HS-5 (cell line): ENCODE data around the gene GLYATL1B.
A peak's percentile ranks its signal among the peaks of the same experiment; 100 is the strongest.
"Not testable (repeated sequence)": the region's sequence is repeated elsewhere in the genome, so short reads cannot be mapped to it uniquely, and the experiment has no call there.

ENCODE experiments used
- DNase-seq: peaks from one replicate; pipeline ENCODE4 v3.0.0-alpha.2; 2012; ENCODE audit warnings: low read depth

GLYATL1B gene

GRCh38 chr11:59095972-59096575 lies 10.0 kb downstream of the GLYATL1B start:
- DNase-seq = not testable (repeated sequence)

- peak; percentile 19 for DNase-seq
Observed at GRCh38 chr11:59097113-59097708, 11.1 kb downstream of the GLYATL1B start.

GRCh38 chr11:59097938-59098337 lies 11.8 kb downstream of the GLYATL1B start:
- DNase-seq = not testable (repeated sequence)

- DNase-seq = no peak
Observed at GRCh38 chr11:59102259-59102765, 16.2 kb downstream of the GLYATL1B start.

- peak; percentile 86 for DNase-seq
Observed at GRCh38 chr11:59106363-59107336, 20.5 kb downstream of the GLYATL1B start, which contains the start of gene FAM111B. FAM111B (plus strand) TSS chr11:59107237; CDS start chr11:59109626, 2,389 bp downstream.

- not testable (repeated sequence) for DNase-seq
Observed at GRCh38 chr11:59107721-59108120, 21.6 kb downstream of the GLYATL1B start.

- peak; percentile 24 for DNase-seq
Observed at GRCh38 chr11:59112494-59112893, 26.4 kb downstream of the GLYATL1B start.

GRCh38 chr11:59114344-59114743 lies 28.2 kb downstream of the GLYATL1B start:
- DNase-seq = no peak

GRCh38 chr11:59115553-59115952 lies 29.4 kb downstream of the GLYATL1B start:
- no peak for DNase-seq

- DNase-seq = no peak
Observed at GRCh38 chr11:59117774-59118173, 31.7 kb downstream of the GLYATL1B start.

- no peak for DNase-seq
Observed at GRCh38 chr11:59119826-59120225, 33.7 kb downstream of the GLYATL1B start.

GRCh38 chr11:59135648-59136461 lies 49.7 kb downstream of the GLYATL1B start:
- no peak for DNase-seq

- DNase-seq = not testable (repeated sequence)
Observed at GRCh38 chr11:59136551-59136950, 50.4 kb downstream of the GLYATL1B start.

GRCh38 chr11:59137190-59137589 lies 51.1 kb downstream of the GLYATL1B start:
- no peak for DNase-seq

GRCh38 chr11:59138643-59139042 lies 52.5 kb downstream of the GLYATL1B start:
- no peak for DNase-seq

- no peak for DNase-seq
Observed at GRCh38 chr11:59141191-59141590, 55.1 kb downstream of the GLYATL1B start.

GRCh38 chr11:59141673-59142460 lies 55.8 kb downstream of the GLYATL1B start:
- peak; percentile 57 for DNase-seq

- DNase-seq = peak; percentile 69
Observed at GRCh38 chr11:59142530-59143507, 56.7 kb downstream of the GLYATL1B start, which contains the start of gene FAM111A. FAM111A (plus strand) TSS chr11:59142856; CDS start chr11:59148873, 6,017 bp downstream.

- no peak for DNase-seq
Observed at GRCh38 chr11:59144096-59144495, 58.0 kb downstream of the GLYATL1B start.
